Endodermal cell (in vitro differentiated cells): Measurements from ENCODE around the gene MAP3K20. TPM values are rescaled to one million over a fixed set of nuclear protein-coding genes. Genes with fewer than 3 reads are reported as not detected.

Experiments used
- DNase-seq: peaks from one replicate; pipeline ENCODE4 v3.0.0-alpha.2; 2017
- H3K27ac ChIP-seq: 2 replicates; pipeline ENCODE4 v1.5.1; 2013; ENCODE audit warnings: mild to moderate bottlenecking, low read depth, low read length, moderate library complexity
- H3K27me3 ChIP-seq: 2 replicates; pipeline ENCODE4 v1.6.1; 2013; ENCODE audit warnings: mild to moderate bottlenecking, low read length, moderate library complexity; ENCODE audit not compliant: insufficient read depth, control insufficient read depth, poor library complexity, severe bottlenecking
- H3K36me3 ChIP-seq: 2 replicates; pipeline ENCODE4 v1.7.0; 2013; ENCODE audit warnings: mild to moderate bottlenecking, low read length, moderate library complexity; ENCODE audit not compliant: control insufficient read depth, insufficient read depth
- H3K4me1 ChIP-seq: one replicate; pipeline ENCODE4 v1.7.0; 2013; ENCODE audit warnings: low read length; ENCODE audit not compliant: control insufficient read depth, insufficient read depth
- H3K4me3 ChIP-seq: 2 replicates; pipeline ENCODE4 v1.5.1; 2013; ENCODE audit warnings: mild to moderate bottlenecking, low read length, moderate library complexity
- H3K9ac ChIP-seq: 2 replicates; pipeline ENCODE4 v1.6.1; 2013; ENCODE audit warnings: mild to moderate bottlenecking, low read length, moderate library complexity; ENCODE audit not compliant: poor library complexity, severe bottlenecking; ENCODE audit errors: extremely low read depth
- H3K9me3 ChIP-seq: 2 replicates; pipeline ENCODE4 v1.6.1; 2013; ENCODE audit warnings: mild to moderate bottlenecking, low read length, moderate library complexity; ENCODE audit not compliant: control insufficient read depth
- H3K27ac Mint-ChIP-seq: 2 replicates; pipeline ENCODE4 v1.8.0; 2020; ENCODE audit warnings: mixed read lengths
- H3K27me3 Mint-ChIP-seq: 2 replicates; pipeline ENCODE4 v1.8.0; 2021; ENCODE audit warnings: mild to moderate bottlenecking, mixed read lengths; ENCODE audit not compliant: insufficient read depth
- H3K36me3 Mint-ChIP-seq: 2 replicates; pipeline ENCODE4 v1.8.0; 2020; ENCODE audit warnings: low read depth, mixed read lengths
- H3K4me1 Mint-ChIP-seq: 2 replicates; pipeline ENCODE4 v1.8.0; 2020; ENCODE audit warnings: mixed read lengths
- H3K4me3 Mint-ChIP-seq: 2 replicates; pipeline ENCODE4 v1.8.0; 2020; ENCODE audit warnings: mild to moderate bottlenecking, moderate library complexity, mixed read lengths
- H3K9me3 Mint-ChIP-seq: 2 replicates; pipeline ENCODE4 v1.8.0; 2020; ENCODE audit warnings: mild to moderate bottlenecking, mixed read lengths
- WGBS, 2 experiments: methylation state at CpG; one replicate each; pipeline versions ENCODE4 v1.1.5 to v1.1.7; 2013; ENCODE audit warnings: missing lambda C conversion rate in 2 of 2, mixed read lengths in 1 of 2; ENCODE audit not compliant: insufficient coverage in 1 of 2, insufficient read length in 1 of 2; 5-methylcytosine and 5-hydroxymethylcytosine counted together
- total RNA-seq, 2 donors: library from RNA; stranded (reverse); fragmentation: NEBNext Ultra II Directional in 1 of 2; extraction: Animal tissue kit (Norgen Biotek cat#: 25700) in 1 of 2; gene quantifications; 2 replicates in 1 of 2; 3 replicates in 1 of 2; pipeline ENCODE4 v1.2.1, GENCODE V29; 2021
- TF ChIP-seq, protein P1 (sequence below): fragments of 200-600 bp; sonication (generic); conservative IDR thresholded peaks from 2 replicates; pipeline ENCODE4 v1.5.0; 2021; ENCODE audit warnings: antibody characterized with exemption, mild to moderate bottlenecking

Gene MAP3K20
- total RNA-seq, 2 donors from 2014 or later, result 29.4 to 29.9 TPM

DNA sequence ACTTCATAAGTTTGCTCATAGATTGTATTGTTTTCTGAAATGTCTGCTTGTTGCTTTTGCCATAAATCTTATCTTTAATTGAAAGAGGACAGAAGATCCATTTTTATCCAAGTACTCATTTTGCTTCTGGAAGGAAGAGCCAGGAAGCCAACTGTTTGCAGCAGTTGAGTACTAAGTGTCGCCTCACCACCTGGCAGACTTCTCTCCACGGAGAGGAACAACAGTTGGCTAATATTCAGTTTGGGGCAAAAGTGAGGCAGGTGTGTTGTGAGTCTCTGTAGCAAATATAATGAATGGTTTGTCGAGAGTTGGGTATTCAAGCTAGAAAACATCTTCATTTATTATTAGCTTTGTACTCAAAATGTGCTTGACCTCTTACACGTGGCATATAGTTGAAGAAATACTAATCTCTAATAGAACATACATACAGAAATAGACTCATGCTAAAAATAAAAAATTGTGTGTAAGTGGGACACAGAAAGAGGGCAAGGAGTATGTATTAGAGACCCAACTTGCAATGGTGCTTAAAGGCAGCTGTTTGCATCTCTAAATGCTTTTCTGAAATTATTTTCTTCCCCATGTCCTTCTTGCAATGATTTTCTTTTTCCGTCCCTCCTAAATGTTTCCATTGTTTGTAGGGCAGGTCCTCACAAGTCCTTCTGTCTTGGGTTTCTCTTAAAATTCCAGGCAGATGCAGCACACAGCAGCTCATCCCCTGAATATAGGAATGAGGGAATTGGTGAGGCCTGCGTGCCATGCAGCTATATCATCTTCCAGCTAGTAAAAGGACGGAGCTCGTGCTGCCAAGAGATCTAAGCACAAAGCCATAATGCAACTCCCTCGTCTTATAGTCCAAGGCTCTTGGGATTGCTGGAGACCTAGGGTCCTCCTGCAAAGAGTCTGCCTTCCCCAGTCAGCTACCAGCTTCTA, 44.8 kb upstream of the MAP3K20 start:
- WGBS, 2 experiments, result 75 to 90% methylated on average over 2 to 9 of the region's 9 CpGs
- Histone ChIP-seq H3K27ac (no peak overlapping the region), H3K27me3 (no peaks in the 10 kb centered on the region), H3K4me1 (peaks cover 2% of the 10 kb centered on the region), H3K4me3 (no peak overlapping the region), H3K9me3 (no peaks in the 10 kb centered on the region), H3K36me3 (no peaks in the 10 kb centered on the region), H3K9ac (no peak overlapping the region)
- Mint-ChIP-seq H3K4me3 (no peak overlapping the region), H3K27ac (no peak overlapping the region), H3K36me3 (no peaks in the 10 kb centered on the region), H3K9me3 (no peaks in the 10 kb centered on the region), H3K27me3 (no peaks in the 10 kb centered on the region), H3K4me1 (peaks cover 13% of the 10 kb centered on the region)
- TF ChIP-seq, protein P1, sequence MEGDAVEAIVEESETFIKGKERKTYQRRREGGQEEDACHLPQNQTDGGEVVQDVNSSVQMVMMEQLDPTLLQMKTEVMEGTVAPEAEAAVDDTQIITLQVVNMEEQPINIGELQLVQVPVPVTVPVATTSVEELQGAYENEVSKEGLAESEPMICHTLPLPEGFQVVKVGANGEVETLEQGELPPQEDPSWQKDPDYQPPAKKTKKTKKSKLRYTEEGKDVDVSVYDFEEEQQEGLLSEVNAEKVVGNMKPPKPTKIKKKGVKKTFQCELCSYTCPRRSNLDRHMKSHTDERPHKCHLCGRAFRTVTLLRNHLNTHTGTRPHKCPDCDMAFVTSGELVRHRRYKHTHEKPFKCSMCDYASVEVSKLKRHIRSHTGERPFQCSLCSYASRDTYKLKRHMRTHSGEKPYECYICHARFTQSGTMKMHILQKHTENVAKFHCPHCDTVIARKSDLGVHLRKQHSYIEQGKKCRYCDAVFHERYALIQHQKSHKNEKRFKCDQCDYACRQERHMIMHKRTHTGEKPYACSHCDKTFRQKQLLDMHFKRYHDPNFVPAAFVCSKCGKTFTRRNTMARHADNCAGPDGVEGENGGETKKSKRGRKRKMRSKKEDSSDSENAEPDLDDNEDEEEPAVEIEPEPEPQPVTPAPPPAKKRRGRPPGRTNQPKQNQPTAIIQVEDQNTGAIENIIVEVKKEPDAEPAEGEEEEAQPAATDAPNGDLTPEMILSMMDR, result no peak
- DNase-seq, result no peak

DNA sequence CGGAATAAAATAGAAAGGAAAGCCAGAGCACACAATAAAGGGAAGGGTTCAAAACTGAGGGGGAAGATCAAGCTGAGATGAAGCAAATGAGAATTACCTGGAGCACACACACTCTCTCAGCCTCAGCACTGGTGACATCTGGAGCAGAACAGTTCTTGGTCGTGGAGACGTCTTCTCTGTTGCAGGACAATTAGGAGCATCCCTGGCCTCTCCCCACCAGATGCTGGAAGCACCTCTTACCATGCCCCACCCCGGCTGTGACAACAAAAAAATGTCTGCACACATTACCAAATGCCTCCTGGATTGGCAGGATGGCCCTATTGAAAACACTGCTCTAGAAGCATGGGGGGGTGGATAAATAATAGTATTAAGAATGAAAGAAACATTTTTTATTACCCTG, 43.6 kb upstream of the MAP3K20 start:
- DNase-seq, result no peak
- 86 to 97% methylated on average over 3 to 4 of the region's 4 CpGs for WGBS, 2 experiments
- Histone ChIP-seq H3K9me3 (no peaks in the 10 kb centered on the region), H3K27ac (no peak overlapping the region), H3K4me1 (peaks cover 13% of the 10 kb centered on the region), H3K36me3 (no peaks in the 10 kb centered on the region), H3K9ac (no peak overlapping the region), H3K27me3 (no peaks in the 10 kb centered on the region), H3K4me3 (no peak overlapping the region)
- no peaks in the 10 kb centered on the region for H3K9me3 Mint-ChIP-seq
- H3K4me3 Mint-ChIP-seq, result no peak overlapping the region
- no peak overlapping the region for H3K27ac Mint-ChIP-seq
- H3K27me3 Mint-ChIP-seq, result no peaks in the 10 kb centered on the region
- TF ChIP-seq, protein P1, result no peak
- no peaks in the 10 kb centered on the region for H3K36me3 Mint-ChIP-seq
- H3K4me1 Mint-ChIP-seq, result peaks cover 22% of the 10 kb centered on the region

GRCh38 chr2:173033084-173033483, 42.6 kb upstream of the MAP3K20 start:
- Histone ChIP-seq H3K4me1 (peaks cover 20% of the 10 kb centered on the region), H3K9ac (no peak overlapping the region), H3K9me3 (no peaks in the 10 kb centered on the region), H3K27ac (no peak overlapping the region), H3K36me3 (no peaks in the 10 kb centered on the region), H3K27me3 (no peaks in the 10 kb centered on the region), H3K4me3 (no peak overlapping the region)
- Mint-ChIP-seq H3K4me1 (peaks cover 25% of the 10 kb centered on the region), H3K4me3 (no peak overlapping the region), H3K27me3 (no peaks in the 10 kb centered on the region), H3K36me3 (no peaks in the 10 kb centered on the region), H3K27ac (no peak overlapping the region), H3K9me3 (no peaks in the 10 kb centered on the region)
- TF ChIP-seq, protein P1, result no peak
- WGBS, 2 experiments, result 93 to 95% methylated on average over 3 of the region's 3 CpGs
- DNase-seq, result no peak
